HEK293T (cell line): ENCODE data around the gene INPP4A.
"Not testable (repeated sequence)": the region's sequence is repeated elsewhere in the genome, so short reads cannot be mapped to it uniquely, and the experiment has no call there.

ENCODE experiments used
- CTCF ChIA-PET: fragments of 350-600 bp; formaldehyde crosslinking; extraction: SDS; loops from one replicate; lab custom pipeline; 2021; ENCODE audit warnings: antibody characterized with exemption, inconsistent platforms; lab: Yijun Ruan, JAX
- POLR2A ChIA-PET: fragments of 350-600 bp; formaldehyde crosslinking; extraction: SDS; loops from one replicate; lab custom pipeline; 2020; ENCODE audit warnings: antibody characterized with exemption, inconsistent platforms; lab: Yijun Ruan, JAX
- DNase-seq: peaks from one replicate; pipeline ENCODE4 v3.0.0; 2012; ENCODE audit warnings: mixed read lengths; ENCODE audit errors: extremely low spot score
- ARNT ChIP-seq: fragments of 450-650 bp; IDR thresholded peaks from 2 replicates; pipeline ENCODE4 v1.6.1; 2017; ENCODE audit warnings: mild to moderate bottlenecking
- BHLHE40 ChIP-seq: fragments of 450-650 bp; IDR thresholded peaks from 2 replicates; pipeline ENCODE4 v1.6.1; 2016; ENCODE audit warnings: mild to moderate bottlenecking, moderate library complexity, borderline replicate concordance
- CTBP1 ChIP-seq: fragments of 450-650 bp; IDR thresholded peaks from 2 replicates; pipeline ENCODE4 v1.6.1; 2016; ENCODE audit warnings: borderline replicate concordance
- ELF4 ChIP-seq: fragments of 450-650 bp; IDR thresholded peaks from 2 replicates; pipeline ENCODE4 v1.6.1; 2017; ENCODE audit warnings: antibody characterized with exemption
- FOXA1 ChIP-seq: fragments of 450-650 bp; IDR thresholded peaks from 2 replicates; pipeline ENCODE4 v1.6.1; 2016; ENCODE audit warnings: mild to moderate bottlenecking
- FOXK2 ChIP-seq: fragments of 450-650 bp; IDR thresholded peaks from 2 replicates; pipeline ENCODE4 v1.6.1; 2016; ENCODE audit warnings: mild to moderate bottlenecking
- FOXM1 ChIP-seq: fragments of 450-650 bp; IDR thresholded peaks from 2 replicates; pipeline ENCODE4 v1.6.1; 2017; ENCODE audit warnings: mild to moderate bottlenecking, borderline replicate concordance
- HDGF ChIP-seq: fragments of 450-650 bp; IDR thresholded peaks from 2 replicates; pipeline ENCODE4 v1.6.1; 2017; ENCODE audit warnings: antibody characterized with exemption, borderline replicate concordance
- L3MBTL2 ChIP-seq: fragments of 450-650 bp; conservative IDR thresholded peaks from 2 replicates; pipeline ENCODE4 v1.6.1; 2016; ENCODE audit warnings: mild to moderate bottlenecking
- LEF1 ChIP-seq: fragments of 450-650 bp; IDR thresholded peaks from 2 replicates; pipeline ENCODE4 v1.6.1; 2017; ENCODE audit warnings: mild to moderate bottlenecking, borderline replicate concordance
- NFRKB ChIP-seq: fragments of 450-650 bp; IDR thresholded peaks from 2 replicates; pipeline ENCODE4 v1.6.1; 2016; ENCODE audit warnings: mild to moderate bottlenecking, moderate library complexity
- SP1 ChIP-seq: fragments of 450-650 bp; IDR thresholded peaks from 2 replicates; pipeline ENCODE4 v1.6.1; 2017
- SUZ12 ChIP-seq: fragments of 450-650 bp; IDR thresholded peaks from 2 replicates; pipeline ENCODE4 v1.6.1; 2016; ENCODE audit warnings: mild to moderate bottlenecking
- TARDBP ChIP-seq: fragments of 450-650 bp; IDR thresholded peaks from 2 replicates; pipeline ENCODE4 v1.6.1; 2016
- ZNF384 ChIP-seq: fragments of 450-650 bp; IDR thresholded peaks from 2 replicates; pipeline ENCODE4 v1.6.1; 2016
- TF ChIP-seq, protein P1 (sequence below): fragments of 450-650 bp; IDR thresholded peaks from 2 replicates; pipeline ENCODE4 v1.6.1; 2016

Gene INPP4A

DNA sequence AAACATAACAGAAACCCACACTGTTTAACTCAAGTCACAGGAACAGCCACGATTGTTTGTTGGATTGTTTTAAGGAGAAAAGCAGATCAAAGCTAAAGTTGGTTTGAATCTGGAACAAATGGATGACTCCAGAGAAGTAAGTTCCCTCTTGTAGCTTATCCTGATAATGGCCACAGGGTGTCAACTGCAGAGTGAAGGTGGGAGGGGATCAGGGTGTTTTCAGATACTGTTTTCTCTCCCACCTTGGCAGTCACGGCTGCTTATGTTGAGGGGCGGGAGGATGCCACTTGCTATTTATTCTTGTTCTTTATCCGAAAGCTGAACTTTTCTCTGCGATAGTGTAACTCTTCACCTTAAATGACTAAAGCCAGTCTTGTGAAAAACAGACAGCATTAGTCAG, 36.5 kb upstream of the INPP4A start:
- ChIA-PET POLR2A (no interaction called here), CTCF (interaction anchor here (0.7 kb wide), 1 partner anchor 171 kb away, joined by 4 read pairs; no protein-coding TSS in a partner anchor)
- TF ChIP-seq FOXA1 (no peak), CTBP1 (no peak), HDGF (no peak)
- DNase-seq = no peak

DNA sequence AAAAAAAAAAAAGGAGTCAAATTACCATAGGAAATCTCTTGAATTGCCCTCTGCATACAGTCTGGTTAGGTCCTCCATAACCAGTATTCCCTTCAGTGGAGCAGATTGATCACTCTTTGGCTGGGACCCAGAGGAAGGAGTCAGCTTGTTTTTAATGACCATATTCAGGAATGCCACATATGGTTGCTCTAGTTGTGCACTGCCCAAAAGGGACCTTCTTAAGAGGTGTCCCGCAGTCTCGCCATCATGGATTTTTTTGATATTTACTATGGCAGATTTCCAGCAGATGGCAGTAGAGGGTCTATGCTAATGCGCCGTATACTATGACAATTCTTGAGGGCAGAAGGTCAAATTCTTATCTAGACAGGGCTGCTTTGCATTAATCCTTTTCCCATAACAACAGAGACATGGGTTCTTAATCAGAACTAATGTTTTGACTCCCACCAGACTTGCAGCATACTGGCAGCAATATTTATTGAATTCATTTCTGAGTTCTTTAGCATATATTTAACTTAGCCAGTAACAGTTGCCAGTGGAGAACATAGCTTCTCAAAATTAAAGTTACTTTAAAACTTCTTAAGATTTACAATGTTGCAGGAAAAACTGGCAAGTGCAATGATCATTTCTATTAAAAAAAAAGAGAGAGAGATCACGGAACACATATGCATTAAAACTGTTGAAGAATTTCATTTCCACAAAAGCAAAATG, 31.8 kb upstream of the INPP4A start:
- DNase-seq = peak; percentile 66
- POLR2A ChIA-PET = no interaction called here
- TF ChIP-seq CTBP1 (0 out of 2 replicates have a peak, but pooled peaks have one; percentile 23), ARNT (no peak), NFRKB (no peak), ELF4 (no peak), FOXK2 (no peak), SP1 (no peak), ZNF384 (peak; percentile 92), FOXM1 (no peak), TARDBP (no peak)
- CTCF ChIA-PET = interaction anchor here (0.6 to 1.2 kb wide), 5 partner anchors 13 to 898 kb away, joined by 3 to 7 read pairs (median 3); no protein-coding TSS in a partner anchor

DNA sequence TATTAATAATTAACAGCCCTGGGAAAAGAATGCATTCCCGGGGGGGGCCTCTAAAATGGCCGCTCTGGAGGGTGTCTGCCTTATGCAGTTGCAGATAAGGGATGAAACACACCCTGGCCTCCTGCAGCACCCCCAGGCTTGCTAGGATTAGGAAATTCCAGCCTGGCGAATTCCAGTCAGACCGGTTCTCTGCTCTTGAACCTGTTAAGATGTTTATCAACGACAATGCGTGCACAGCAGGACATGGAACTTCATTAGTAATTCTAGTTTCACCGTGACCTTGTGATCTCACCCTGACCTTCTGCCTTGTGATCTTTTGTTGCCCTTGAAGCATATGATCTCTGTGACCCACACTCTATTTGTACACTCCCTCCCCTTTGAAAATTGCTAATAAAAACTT, 30.4 kb upstream of the INPP4A start:
- CTCF ChIA-PET, POLR2A ChIA-PET, DNase-seq: not testable (repeated sequence)

DNA sequence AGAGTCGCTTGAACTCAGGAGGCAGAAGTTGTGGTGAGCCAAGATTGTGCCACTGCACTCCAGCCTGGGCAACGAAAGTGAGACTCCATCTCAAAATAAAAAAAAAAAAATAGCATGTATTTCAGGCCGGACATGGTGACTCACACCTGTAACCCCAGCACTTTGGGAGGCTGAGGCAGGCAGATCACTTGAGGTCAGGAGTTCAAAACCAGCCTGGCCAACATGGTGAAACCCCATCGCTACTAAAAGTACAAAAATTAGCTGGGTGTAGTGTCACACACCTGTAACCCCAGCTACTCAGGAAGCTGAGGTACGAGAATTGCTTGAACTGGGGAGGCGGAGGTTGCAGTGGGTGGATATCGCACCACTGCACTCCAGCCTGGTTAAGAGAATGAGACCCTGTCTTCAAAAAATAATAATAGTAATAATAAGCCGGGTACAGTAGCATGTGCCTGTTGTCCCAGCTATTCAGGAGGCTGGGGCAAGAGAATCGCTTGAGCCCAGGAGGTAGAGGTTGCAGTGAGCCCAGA, 28.9 kb upstream of the INPP4A start:
- CTCF ChIA-PET, DNase-seq, POLR2A ChIA-PET: not testable (repeated sequence)

DNA sequence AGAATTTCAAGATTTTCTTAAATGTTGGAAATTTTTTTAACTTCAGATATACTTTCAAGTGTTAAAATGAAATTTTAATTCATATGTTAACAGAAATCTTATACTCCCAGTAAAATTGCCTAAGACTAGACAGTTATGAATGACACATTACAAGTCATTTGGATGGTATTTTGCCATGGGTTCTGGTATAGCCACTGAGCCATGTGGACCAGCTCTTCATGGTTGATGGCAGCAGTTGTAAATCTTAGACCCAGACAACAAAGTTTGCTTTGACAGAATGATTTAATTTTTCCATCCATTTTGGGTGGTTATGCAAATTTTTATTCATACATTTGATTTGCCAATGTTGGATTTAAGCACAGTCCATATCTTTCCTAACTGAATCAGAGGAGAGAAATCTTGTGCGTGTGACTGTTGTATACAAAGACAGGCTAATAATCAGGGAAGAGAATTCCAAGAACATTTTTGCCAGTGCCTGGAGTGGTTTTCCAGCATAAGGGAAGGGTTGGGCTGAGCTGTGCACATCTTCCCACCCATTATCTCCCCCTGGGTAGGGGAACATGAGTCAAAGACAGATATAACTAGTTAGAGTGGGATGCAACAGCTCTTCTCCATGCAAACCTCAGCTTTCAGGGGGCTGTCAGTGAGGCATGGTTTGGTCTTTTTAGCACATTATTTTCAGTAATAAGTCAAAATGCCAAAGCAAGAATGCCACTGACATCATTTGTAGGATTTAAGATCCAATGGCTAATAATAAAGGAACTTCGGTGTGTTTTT, 28.1 kb upstream of the INPP4A start:
- DNase-seq = no peak
- CTCF ChIA-PET = no interaction called here
- POLR2A ChIA-PET = no interaction called here
- TF ChIP-seq SUZ12 (no peak), ELF4 (no peak), FOXM1 (no peak), CTBP1 (no peak), SP1 (no peak), TARDBP (no peak), LEF1 (no peak), BHLHE40 (no peak), ZNF384 (no peak), FOXK2 (no peak), HDGF (no peak), L3MBTL2 (no peak), NFRKB (no peak)
- TF ChIP-seq, protein P1, sequence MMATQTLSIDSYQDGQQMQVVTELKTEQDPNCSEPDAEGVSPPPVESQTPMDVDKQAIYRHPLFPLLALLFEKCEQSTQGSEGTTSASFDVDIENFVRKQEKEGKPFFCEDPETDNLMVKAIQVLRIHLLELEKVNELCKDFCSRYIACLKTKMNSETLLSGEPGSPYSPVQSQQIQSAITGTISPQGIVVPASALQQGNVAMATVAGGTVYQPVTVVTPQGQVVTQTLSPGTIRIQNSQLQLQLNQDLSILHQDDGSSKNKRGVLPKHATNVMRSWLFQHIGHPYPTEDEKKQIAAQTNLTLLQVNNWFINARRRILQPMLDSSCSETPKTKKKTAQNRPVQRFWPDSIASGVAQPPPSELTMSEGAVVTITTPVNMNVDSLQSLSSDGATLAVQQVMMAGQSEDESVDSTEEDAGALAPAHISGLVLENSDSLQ = no peak

DNA sequence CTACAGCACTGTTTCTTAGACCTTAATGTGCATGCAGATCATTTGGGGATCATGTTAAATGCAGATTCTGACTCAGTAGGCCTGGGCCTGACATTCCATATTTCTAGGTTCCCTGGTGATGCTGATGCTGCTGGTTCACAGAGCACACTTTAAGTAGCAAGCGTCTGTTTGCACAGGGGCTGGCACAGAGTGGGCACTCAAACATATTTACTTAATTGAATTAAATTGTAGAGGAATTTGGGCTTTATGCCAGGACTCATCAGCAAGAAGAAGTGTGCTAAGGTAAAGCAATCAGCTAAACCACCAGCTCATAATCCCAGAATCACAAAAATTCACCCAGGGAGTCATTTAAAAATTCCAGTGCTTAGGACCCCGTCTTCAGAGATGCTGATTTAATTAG, 25.1 kb upstream of the INPP4A start:
- POLR2A ChIA-PET = no interaction called here
- no peak for TF ChIP-seq SP1
- TF ChIP-seq ZNF384 = no peak
- TF ChIP-seq HDGF = no peak
- TF ChIP-seq SUZ12 = no peak
- TF ChIP-seq BHLHE40 = no peak
- no peak for DNase-seq
- CTCF ChIA-PET = no interaction called here

DNA sequence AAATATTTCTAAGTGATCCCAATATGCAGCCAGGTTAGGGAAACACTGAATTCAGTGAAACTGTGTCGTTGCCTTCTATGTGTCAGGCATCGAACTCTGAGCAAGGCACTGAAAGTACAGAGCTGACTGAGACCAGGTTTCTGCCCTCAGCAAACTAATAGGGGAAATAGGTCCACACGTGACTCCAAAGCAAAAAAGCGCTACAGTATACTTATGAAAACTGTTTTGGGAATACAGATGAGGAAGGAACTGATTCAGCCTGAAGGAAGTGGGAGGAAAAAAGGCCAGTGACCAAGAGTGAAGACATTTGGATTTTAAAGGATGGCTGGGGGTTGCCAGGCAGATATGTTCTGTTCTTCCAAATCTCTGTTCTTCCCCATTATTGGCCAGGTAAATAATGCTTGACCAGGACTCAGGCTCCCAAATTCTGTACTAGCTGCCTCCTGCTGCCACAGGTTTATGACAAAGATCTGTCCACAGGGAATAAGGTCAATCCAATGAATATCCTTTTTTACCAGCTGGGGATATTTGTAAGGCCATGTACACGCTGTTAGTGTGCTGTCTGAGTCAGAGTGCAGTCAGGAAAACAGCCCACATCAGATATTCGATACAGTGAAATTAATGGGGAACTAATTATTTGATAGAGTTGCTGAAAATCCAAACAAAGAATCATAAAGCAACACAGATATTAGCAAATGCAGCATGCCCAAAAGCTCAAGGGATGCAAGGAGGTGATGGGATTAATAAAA, 24.5 kb upstream of the INPP4A start:
- DNase-seq = no peak
- POLR2A ChIA-PET = no interaction called here
- CTCF ChIA-PET = no interaction called here
- TF ChIP-seq CTBP1 (no peak), SUZ12 (no peak), L3MBTL2 (no peak), HDGF (no peak), LEF1 (no peak), TARDBP (no peak), ARNT (no peak), NFRKB (no peak), ZNF384 (no peak), SP1 (no peak), FOXM1 (no peak), ELF4 (no peak), BHLHE40 (no peak), FOXA1 (no peak), FOXK2 (no peak)
- TF ChIP-seq, protein P1 = no peak
